Uterine smooth muscle cell (primary cell): Measurements from ENCODE around the gene ONECUT1. TPM values are rescaled to one million over a fixed set of nuclear protein-coding genes. Genes with fewer than 3 reads are reported as not detected.

ENCODE experiments used
- total RNA-seq: library from RNA; depleted of rRNA; stranded (reverse); fragments of >200 nt; gene quantifications from 2 replicates; pipeline ENCODE4 v1.2.3, GENCODE V29; 2014

Gene ONECUT1
- 0.12 TPM in 1 of 2 replicates, not detected in the other for total RNA-seq

DNA sequence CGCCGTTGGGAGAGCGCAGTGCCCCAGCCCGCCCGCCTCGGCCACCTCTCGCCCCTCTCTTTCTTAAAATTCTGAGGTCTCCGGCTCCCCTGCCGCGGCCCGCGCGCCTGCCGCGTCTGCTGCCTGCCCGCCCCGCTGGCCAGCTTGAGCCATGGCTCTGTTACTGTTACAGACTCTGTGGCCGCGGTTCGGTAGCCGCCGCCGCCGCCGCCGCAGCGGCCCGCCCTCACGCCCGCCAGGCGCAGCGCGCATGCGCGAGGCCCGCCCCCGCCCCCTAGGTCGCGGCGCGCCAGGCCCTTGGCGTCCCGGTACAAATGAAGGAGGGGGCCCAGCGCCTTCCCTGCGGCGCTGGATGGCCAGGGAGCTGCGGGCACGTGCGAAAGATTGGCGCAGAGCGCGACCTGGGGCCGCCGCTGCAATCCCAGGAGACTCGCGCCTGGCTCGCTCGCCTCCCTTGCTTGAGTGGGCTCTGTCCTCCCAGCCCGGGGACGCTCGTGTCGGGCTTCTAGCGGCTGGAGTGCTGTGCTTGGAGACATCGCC, at the start of gene ONECUT1:
TSS of gene ONECUT1 (minus strand) at position 168 of the 540 bp plus-strand sequence. CDS start 452 bp downstream, outside the sequence.

Other genes with a start within 250 kb of the ONECUT1 start
- 79.1 and 119 TPM in 2 replicates for gene ARPP19, start 221.3 kb downstream of the ONECUT1 start, total RNA-seq
- 18.9 and 20.1 TPM in 2 replicates for gene ATOSA, start 110.9 kb downstream of the ONECUT1 start, total RNA-seq